Parathyroid adenoma (tissue), 2 donors: ENCODE data around the gene MMP23B.

ENCODE experiments used
- H2AFZ ChIP-seq: fragments of 300-600 bp; sonication (generic); one replicate; pipeline ENCODE4 v1.7.0; 2017; ENCODE audit warnings: antibody characterized with exemption, mild to moderate bottlenecking
- H3K27ac ChIP-seq: fragments of 300-600 bp; sonication (generic); one replicate; pipeline ENCODE4 v1.7.0; 2017
- H3K27me3 ChIP-seq: fragments of 300-600 bp; sonication (generic); one replicate; pipeline ENCODE4 v1.7.0; 2017; ENCODE audit warnings: low read length; ENCODE audit not compliant: control insufficient read depth, insufficient read depth
- H3K36me3 ChIP-seq: fragments of 300-600 bp; sonication (generic); one replicate; pipeline ENCODE4 v1.7.0; 2017; ENCODE audit warnings: low read length; ENCODE audit not compliant: control insufficient read depth, insufficient read depth
- H3K4me1 ChIP-seq: fragments of 300-600 bp; sonication (generic); one replicate; pipeline ENCODE4 v1.7.0; 2017; ENCODE audit warnings: control low read depth
- H3K4me2 ChIP-seq: fragments of 300-600 bp; sonication (generic); one replicate; pipeline ENCODE4 v1.7.0; 2017; ENCODE audit warnings: low read length
- H3K4me3 ChIP-seq: fragments of 300-600 bp; sonication (generic); one replicate; pipeline ENCODE4 v1.7.0; 2017; ENCODE audit warnings: low read depth, low read length
- H3K79me2 ChIP-seq: fragments of 300-600 bp; sonication (generic); one replicate; pipeline ENCODE4 v1.7.0; 2017; ENCODE audit warnings: control low read depth
- H3K9ac ChIP-seq: fragments of 300-600 bp; sonication (generic); one replicate; pipeline ENCODE4 v1.7.0; 2017; ENCODE audit warnings: mild to moderate bottlenecking
- H3K9me3 ChIP-seq: fragments of 300-600 bp; sonication (generic); one replicate; pipeline ENCODE4 v1.7.0; 2017; ENCODE audit warnings: low read length; ENCODE audit not compliant: control insufficient read depth
- TF ChIP-seq, protein P1 (sequence below): fragments of 300-600 bp; sonication (generic); IDR thresholded peaks from one replicate; pipeline ENCODE4 v1.7.0; 2017; ENCODE audit warnings: antibody characterized with exemption, mild to moderate bottlenecking
- donor health status: primary hyperparathyroidism.

Gene MMP23B

DNA sequence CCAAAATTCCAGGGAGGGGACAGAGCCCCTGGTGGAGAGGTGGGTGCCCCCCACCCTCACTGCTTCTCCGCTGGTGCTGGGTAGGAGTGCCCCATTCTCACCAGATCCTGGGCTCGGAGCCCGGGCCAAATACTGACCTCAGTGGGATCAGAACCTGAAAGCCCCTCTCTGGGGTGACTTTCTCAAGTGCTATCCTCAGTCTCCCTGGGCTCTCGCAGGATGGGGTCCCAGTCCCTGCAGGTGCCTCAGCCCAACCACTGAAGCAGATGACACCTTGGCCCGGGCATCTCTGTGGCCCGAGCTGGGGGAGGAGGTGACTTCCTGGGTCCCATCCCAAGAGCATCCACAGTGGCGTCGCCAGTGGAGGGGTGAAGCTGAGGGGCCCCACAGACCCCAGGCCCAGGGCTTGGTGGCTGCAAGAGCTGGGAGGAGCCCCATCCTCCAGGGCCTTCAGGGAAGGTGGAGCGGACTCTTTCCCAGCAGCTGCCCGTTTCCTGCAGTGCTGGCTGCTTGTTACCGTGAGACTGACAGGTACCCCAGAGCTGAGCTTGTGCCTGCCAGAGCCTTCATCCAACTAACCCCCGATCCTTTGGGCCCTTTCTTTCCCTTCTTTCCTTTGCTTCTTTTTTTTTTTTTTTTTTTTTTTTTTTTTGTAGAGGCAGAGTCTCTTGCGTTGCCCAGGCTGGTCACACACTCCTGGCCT lies 28.2 kb upstream of the MMP23B start:
- Histone ChIP-seq H3K4me2 (no peak overlapping the region), H2AFZ (no peak overlapping the region), H3K9ac (no peak overlapping the region), H3K79me2 (no peaks in the 10 kb centered on the region), H3K4me3 (no peak overlapping the region), H3K4me1 (no peaks in the 10 kb centered on the region), H3K27ac (no peak overlapping the region), H3K36me3 (no peaks in the 10 kb centered on the region), H3K27me3 (no peaks in the 10 kb centered on the region), H3K9me3 (no peaks in the 10 kb centered on the region)
- TF ChIP-seq, protein P1, sequence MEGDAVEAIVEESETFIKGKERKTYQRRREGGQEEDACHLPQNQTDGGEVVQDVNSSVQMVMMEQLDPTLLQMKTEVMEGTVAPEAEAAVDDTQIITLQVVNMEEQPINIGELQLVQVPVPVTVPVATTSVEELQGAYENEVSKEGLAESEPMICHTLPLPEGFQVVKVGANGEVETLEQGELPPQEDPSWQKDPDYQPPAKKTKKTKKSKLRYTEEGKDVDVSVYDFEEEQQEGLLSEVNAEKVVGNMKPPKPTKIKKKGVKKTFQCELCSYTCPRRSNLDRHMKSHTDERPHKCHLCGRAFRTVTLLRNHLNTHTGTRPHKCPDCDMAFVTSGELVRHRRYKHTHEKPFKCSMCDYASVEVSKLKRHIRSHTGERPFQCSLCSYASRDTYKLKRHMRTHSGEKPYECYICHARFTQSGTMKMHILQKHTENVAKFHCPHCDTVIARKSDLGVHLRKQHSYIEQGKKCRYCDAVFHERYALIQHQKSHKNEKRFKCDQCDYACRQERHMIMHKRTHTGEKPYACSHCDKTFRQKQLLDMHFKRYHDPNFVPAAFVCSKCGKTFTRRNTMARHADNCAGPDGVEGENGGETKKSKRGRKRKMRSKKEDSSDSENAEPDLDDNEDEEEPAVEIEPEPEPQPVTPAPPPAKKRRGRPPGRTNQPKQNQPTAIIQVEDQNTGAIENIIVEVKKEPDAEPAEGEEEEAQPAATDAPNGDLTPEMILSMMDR: no peak

DNA sequence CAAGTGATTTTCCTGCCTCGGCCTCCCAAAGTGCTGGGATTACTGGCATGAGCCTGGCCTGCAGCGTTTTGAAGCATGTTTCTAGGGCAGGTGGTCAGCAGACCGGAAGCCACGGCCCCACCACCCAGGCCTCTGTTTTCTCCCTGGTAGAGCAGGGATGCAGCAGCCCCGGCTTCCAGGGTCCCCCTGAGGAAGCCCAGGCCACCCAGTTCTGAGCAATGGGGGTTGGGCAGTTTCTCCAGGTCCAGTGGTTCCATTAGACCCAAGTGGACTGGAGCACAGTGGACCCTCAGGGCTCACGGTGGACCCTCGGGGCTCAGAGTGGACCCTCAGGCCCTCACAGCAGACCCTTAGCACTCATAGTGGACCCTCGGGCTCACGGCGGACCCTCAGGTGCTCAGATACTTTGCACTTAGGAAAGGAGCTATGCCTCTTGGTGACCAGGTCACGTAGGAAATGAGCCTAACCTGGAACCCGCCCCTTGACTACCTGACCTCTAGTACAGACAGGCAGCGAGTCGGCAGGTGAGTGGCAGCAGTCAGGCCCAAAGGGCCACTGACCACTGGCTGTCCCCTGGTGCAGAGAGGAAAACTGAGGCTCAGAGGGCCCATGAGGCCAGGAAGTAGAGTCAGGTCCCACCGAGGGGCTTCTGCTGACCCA lies 27.5 kb upstream of the MMP23B start:
- Histone ChIP-seq H3K36me3 (no peaks in the 10 kb centered on the region), H3K4me3 (no peak overlapping the region), H3K9me3 (no peaks in the 10 kb centered on the region), H2AFZ (no peak overlapping the region), H3K4me1 (no peaks in the 10 kb centered on the region), H3K27ac (no peak overlapping the region), H3K27me3 (no peaks in the 10 kb centered on the region), H3K4me2 (no peak overlapping the region), H3K9ac (no peak overlapping the region), H3K79me2 (no peaks in the 10 kb centered on the region)
- TF ChIP-seq, protein P1: no peak

DNA sequence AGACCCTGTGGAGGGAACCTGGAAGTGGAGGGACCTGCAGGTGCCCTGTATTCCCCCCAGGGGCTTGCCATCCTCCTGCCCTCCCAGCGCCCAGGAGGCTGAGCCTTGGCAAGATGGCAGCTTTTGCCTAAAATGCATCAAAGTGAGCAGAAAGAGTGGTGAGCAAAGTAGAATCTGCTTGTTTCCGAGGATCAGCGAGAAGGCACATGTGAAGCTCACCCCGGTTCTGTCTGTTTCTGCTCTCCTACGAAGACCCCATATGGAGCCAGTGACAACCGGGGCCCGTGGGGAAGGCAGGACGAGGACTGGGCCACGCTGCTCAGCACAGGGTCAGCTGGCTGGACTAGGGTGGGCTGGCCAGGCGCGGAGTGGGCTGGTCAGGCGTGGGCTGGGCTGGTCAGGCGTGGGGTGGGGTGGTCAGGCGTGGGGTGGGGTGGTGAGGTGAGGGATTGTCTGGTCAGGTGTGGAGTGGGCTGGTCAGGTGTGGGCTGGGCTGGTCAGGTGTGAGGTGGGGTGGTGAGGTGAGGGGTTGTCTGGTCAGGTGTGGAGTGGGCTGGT lies 26.9 kb upstream of the MMP23B start:
- Histone ChIP-seq H3K4me2 (no peak overlapping the region), H3K9me3 (no peaks in the 10 kb centered on the region), H2AFZ (no peak overlapping the region), H3K4me1 (no peaks in the 10 kb centered on the region), H3K27me3 (no peaks in the 10 kb centered on the region), H3K4me3 (no peak overlapping the region), H3K27ac (no peak overlapping the region), H3K36me3 (no peaks in the 10 kb centered on the region), H3K9ac (no peak overlapping the region), H3K79me2 (no peaks in the 10 kb centered on the region)
- TF ChIP-seq, protein P1: no peak

DNA sequence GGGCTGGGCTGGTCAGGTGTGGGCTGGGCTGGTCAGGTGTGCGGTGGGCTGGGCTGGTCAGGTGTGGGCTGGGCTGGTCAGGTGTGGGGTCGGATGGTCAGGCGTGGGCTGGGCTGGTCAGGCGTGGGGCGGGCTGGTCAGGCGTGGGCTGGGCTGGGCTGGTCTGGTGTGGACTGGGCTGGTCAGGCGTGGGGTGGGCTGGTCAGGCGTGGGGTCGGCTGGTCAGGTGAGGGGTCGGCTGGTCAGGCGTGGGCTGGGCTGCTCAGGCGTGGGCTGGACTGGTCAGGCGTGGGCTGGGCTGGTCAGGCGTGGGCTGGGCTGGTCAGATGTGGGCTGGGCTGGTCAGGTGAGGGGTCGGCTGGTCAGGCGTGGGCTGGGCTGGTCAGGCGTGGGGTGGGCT lies 26.2 kb upstream of the MMP23B start:
- Histone ChIP-seq H3K79me2 (no peaks in the 10 kb centered on the region), H3K27me3 (no peaks in the 10 kb centered on the region), H3K9ac (no peak overlapping the region), H3K27ac (no peak overlapping the region), H3K36me3 (no peaks in the 10 kb centered on the region), H3K4me2 (no peak overlapping the region), H3K9me3 (no peaks in the 10 kb centered on the region), H3K4me3 (no peak overlapping the region), H3K4me1 (no peaks in the 10 kb centered on the region), H2AFZ (no peak overlapping the region)
- TF ChIP-seq, protein P1: no peak
